Motor neuron (in vitro differentiated cells): ENCODE results near the gene NUB1. TPM values are rescaled to one million over a fixed set of nuclear protein-coding genes. Genes with fewer than 3 reads are reported as not detected.

Source experiments
- ATAC-seq, 8 experiments: fragments of 200-7000 bp; cut with Tn5 transposase; replicated peaks in 6 of 8; 2 replicates each; pipeline ENCODE4 v1.8.0; 2021; ENCODE audit warnings: mild to moderate bottlenecking in 8 of 8, moderate library complexity in 8 of 8
- H3K27ac ChIP-seq, 2 donors: fragments of 250-450 bp; sonication (Bioruptor Pico); 2 replicates each; pipeline ENCODE4 v1.9.0; 2021; ENCODE audit warnings: antibody characterized with exemption in 2 of 2, mild to moderate bottlenecking in 2 of 2, moderate library complexity in 1 of 2
- H3K4me1 ChIP-seq, 2 donors: fragments of 250-450 bp; sonication (Bioruptor Pico); replicated peaks in 1 of 2; 2 replicates each; pipeline ENCODE4 v1.6.1; 2021; ENCODE audit warnings: antibody characterized with exemption in 2 of 2, mild to moderate bottlenecking in 2 of 2, moderate library complexity in 1 of 2
- H3K4me3 ChIP-seq, 5 donors: fragments of 250-450 bp; sonication (Bioruptor Pico); 2 replicates each; pipeline ENCODE4 v1.9.0; 2021; ENCODE audit warnings: antibody characterized with exemption in 5 of 5, mild to moderate bottlenecking in 5 of 5, moderate library complexity in 4 of 5
- WGBS, 10 experiments: fragments of 450-650 bp; shearing (Covaris generic); methylation state at CpG; one replicate each; pipeline ENCODE4 v1.0.0; 2022; 5-methylcytosine and 5-hydroxymethylcytosine counted together
- in situ Hi-C, 9 experiments: fragments of 400-800 bp; cut with MboI; loops; one replicate each; pipeline ENCODE4 v1.15.0; 2021; ENCODE audit warnings: low sequenced_read_pairs in 9 of 9, low pct_unique_long_range_greater_than_20kb in 2 of 9; ENCODE audit not compliant: unreplicated experiment in 9 of 9
- total RNA-seq, 8 experiments: library from RNA; unstranded; fragments of 300-600 nt; gene quantifications; 2 replicates each; pipeline versions ENCODE4 v1.2.3 to v1.2.4, GENCODE V29; 2022

NUB1 gene
- total RNA-seq, 8 experiments from 2014 or later: 37.3 to 94.9 (median 53.2) TPM

DNA sequence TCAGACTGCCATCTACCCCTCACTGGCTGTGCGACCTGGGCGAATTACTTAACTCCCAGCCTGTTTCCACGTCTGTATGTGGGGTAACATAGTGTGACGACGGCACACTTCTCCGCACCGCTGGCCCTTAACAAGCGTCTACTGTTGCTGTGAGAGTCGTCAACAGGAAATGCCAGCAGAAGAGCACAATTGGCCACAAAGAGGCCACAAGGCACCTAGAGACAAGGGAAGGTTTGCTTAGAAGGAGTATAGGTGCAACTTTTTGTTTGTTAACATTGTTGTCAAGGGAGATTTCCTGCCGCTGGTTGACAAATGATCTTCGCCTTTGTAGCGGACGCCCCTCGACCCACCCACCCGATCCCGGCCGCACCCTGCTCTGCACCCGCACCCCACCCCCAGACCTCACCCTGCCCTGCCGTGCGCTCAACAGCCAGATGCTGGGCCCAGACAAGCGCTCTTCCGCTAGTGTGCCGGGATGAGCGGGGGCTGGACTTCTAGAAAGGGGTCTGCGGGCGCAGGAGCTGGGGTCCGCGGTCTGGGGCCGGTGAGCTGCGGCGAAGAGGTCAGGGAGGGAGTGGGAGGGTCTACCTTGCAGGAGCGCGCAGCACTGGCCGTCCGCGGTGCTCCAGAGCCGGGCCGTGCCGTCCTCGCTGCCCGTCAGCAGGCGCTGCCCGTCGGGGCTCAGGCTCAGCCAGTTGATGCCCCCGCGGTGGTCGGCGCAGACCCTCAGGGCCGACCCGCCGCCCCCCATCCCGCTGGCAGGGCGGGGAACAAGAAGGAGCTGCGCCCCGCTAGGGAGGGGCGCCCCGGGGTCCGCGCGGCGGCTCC is 67.4 kb downstream of the NUB1 start:
- in situ Hi-C loops: no loop called here
- H3K4me3 ChIP-seq: peak overlapping the region; percentile 58 to 88 (median 71)
- peaks cover 17 to 20% of the 10 kb centered on the region in 2 donors for H3K4me1 ChIP-seq
- H3K27ac ChIP-seq: peak overlapping the region; percentile 78 to 80
- peak in 7 of 8 experiments; percentile 17 to 50 (median 24) for ATAC-seq
- 3 to 53% methylated on average over 6 to 12 of the region's 61 CpGs; no CpG with 5 or more reads in 8 of the 10 experiments for WGBS, 10 experiments

DNA sequence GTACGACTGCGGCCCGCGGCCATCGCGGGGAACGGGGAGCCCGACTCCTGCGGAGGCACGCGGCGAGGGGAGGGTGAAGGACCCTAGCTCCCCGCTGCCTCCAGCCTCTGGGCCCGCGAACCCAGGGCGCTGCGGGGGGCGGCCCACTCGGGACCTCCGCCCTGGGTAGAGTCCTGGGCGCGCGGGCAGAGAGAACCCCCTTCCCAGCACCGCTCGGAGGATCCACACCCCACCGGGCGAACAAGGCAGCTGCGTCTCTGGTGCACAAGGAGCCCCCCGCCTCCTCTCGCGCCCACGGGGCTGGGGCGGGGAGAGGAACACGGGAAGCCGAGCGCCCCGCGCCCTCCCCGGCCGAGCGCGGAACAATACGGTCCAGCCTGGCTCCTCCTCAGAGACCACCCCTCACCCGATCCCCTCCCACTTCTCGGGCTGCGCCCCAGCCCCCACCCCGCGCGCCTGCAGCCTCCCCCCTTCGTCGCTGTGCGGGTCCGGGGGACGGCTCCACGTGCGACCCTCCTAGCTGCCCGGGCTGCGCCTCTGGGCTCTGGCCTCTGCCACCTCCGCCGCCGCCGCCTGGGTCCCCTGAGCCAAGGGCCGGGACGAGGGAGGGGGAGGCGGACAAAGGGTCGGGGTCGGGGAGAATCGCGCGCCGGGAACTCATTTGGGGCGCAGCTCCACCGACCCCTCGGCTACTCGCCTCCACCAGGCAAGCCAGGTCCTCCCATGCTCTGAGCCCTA is 68.2 kb downstream of the NUB1 start, which contains the start of gene WDR86:
WDR86 (minus strand) TSS at position 372 of the 738 bp plus-strand sequence. CDS start 449 bp downstream, outside the sequence.
- H3K4me1 ChIP-seq: peaks cover 10 to 12% of the 10 kb centered on the region in 2 donors
- peak in 7 of 8 experiments; percentile 6 to 82 (median 73) for ATAC-seq
- WGBS, 10 experiments: no CpG with 5 or more reads among the region's 75 CpGs
- in situ Hi-C loops: no loop called here
- H3K27ac ChIP-seq: peak within 1 kb of the TSS; percentile 78 to 80
- peak within 1 kb of the TSS; percentile 58 to 88 (median 71) for H3K4me3 ChIP-seq

DNA sequence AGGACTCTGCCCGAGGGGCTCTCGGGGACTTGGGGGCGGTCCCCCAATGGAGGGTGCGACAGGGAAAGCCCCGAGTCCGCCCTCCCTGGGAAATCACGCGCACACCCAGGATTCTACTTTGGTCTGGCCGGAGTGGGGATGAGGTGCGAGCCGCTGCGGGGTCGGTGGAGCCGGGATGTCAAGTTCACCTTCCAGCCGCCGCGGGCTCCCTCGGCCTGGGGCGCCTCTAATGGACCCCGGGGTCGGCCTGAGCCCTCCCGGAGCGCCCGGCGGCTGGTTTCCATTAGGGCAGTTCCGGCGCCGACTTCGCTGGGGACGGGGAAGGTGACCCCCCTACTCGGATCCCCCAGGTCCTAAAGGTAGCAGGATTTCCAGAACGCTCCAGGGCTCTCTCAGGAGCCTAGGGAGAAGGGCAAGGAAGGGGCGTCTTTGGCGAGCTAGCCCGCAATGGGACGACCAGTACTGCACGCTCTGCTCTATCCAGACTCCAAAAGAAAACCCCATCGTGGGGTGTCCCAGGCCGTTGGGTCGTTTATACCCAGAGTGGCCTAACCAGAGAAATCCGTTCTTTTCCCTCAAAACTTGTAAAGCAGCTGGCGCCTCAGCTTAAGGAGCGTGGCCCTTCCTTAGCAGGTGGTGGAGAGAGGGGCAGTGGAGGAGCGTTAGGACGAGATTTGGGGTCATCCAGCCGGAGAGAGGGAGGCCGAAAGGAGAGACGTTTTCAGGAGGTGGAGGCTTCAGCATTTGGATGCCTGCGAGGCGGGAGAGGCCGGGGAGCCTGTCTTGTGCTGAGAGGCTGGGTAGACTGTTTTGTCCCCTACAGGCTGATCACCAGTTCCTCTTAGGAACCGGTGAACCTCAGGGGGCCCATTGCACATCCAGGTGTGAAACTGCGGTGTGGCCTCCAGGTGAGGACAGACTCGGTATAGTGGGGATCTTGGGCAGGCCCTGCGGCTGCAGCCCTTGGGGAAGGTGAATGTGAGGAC is 69.1 kb downstream of the NUB1 start:
- in situ Hi-C loops: no loop called here
- Histone ChIP-seq H3K4me1 (peaks cover 9 to 10% of the 10 kb centered on the region in 2 donors), H3K4me3 (peak overlapping the region; percentile 58 to 88 (median 71)), H3K27ac (peak overlapping the region; percentile 78 to 80)
- ATAC-seq: peak; percentile 41 to 74 (median 71)
- WGBS, 10 experiments: 4 to 50% (median 24%) methylated on average over 2 to 26 of the region's 55 CpGs; no CpG with 5 or more reads in 5 of the 10 experiments

DNA sequence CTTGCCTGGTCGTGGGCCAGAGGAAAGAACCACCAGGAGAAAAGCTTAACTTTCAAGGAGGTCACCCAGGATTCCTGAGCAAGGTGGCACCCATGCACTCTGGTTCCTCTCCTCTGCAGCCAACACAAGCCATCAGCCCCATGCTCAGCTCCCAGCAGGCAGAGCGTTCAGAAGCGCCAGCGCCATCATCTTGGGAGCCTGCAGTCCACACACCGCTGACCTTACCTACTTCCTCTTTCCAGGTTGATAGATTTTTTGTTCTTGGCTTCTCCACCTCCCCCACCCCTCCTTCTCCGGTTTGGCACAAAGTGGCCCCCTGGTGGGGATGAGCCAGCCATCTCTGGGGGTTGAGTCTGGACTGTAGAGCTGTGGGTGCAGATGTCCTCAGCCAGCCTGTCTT is 69.9 kb downstream of the NUB1 start:
- no peak overlapping the region for H3K4me3 ChIP-seq
- H3K4me1 ChIP-seq: peaks cover 9 to 16% of the 10 kb centered on the region in 2 donors
- ATAC-seq: no peak
- WGBS, 10 experiments: 20 to 91% (median 86%) methylated on average over 1 to 4 of the region's 6 CpGs; no CpG with 5 or more reads in 5 of the 10 experiments
- in situ Hi-C loops: no loop called here
- no peak overlapping the region for H3K27ac ChIP-seq

DNA sequence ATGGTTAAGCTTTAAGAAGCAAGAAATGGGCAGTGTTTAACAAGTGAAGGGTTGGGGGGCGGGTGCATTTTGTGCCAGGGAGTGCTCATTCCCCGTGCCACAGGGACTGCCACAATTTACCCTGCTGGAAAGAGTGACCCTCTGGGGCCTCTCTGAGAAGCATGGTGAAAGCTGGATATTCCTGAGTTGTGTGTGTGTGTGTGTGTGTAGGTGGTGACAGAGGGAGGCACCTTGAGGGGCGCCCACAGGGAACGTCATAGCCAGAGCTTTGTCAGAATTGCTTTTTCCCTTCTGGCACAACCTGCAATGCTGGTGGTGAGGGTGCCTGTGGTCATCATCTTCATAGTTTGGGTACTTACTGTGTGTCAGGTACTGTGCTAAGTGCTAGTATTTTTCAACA is 70.7 kb downstream of the NUB1 start:
- Histone ChIP-seq H3K4me1 (peaks cover 9 to 19% of the 10 kb centered on the region in 2 donors), H3K27ac (no peak overlapping the region), H3K4me3 (no peak overlapping the region)
- in situ Hi-C loops: no loop called here
- 14 to 100% (median 70%) methylated on average over 1 to 3 of the region's 4 CpGs; no CpG with 5 or more reads in 5 of the 10 experiments for WGBS, 10 experiments
- no peak for ATAC-seq

DNA sequence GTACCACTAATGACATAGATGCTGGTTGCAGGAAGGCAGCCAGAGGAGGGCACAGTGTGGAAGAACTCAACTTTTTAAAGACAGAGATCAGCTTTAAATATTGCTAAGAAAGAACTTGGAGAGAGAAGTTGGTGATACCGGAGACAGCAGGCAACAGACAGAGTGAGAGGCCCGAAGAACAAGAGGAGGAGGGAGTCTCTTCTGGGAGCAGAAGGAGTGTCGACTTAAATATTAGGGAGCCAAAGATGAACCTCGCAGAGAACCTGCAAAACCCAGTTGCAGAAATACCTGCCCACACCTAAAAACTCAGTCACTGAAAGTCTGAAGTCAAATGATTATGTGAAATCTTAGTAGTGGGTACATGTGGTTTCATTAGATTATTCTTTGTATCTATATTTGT is 71.6 kb downstream of the NUB1 start:
- Histone ChIP-seq H3K4me3 (no peak overlapping the region), H3K27ac (no peak overlapping the region), H3K4me1 (peaks cover 5 to 17% of the 10 kb centered on the region in 2 donors)
- in situ Hi-C loops: no loop called here
- ATAC-seq: no peak
- 10 to 100% (median 74%) methylated on average over 1 to 4 of the region's 4 CpGs for WGBS, 10 experiments

DNA sequence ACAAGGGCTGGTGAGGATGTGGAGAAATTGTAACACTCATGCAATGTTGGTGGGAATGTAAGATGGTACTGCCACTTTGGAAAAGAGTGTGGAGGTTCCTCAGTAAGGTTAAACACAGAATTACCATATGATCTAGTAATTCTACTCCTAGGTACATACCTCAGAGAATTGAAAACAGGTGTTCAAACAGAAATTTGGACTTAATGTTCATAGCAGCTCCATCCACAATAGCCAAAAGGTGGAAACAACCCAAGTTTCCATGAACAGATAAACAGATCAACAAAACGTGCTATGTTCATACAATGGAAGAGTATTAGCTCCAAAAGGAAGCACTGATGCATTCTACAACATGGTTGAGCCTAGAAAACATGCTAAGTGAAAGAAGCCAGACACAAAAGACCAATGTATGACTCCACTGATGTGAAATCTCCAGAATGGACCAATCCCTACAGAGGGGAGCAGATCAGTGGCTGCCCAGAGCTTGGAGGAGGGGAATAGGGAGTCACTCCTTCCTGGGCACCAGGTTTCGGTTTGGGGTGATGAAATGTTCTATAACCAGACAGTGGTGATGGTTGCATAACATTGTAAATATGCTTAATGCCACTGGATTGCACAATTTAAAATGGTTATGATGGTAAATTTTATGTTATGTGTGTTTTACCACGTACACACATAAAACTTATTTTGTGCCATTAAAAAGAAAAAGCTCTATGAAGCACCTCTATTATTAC is 73.9 kb downstream of the NUB1 start:
- ATAC-seq: peak in 3 of 8 experiments; percentile 23 to 67 (median 32)
- WGBS, 10 experiments: 0 to 100% (median 80%) methylated on average over 1 to 3 of the region's 3 CpGs; no CpG with 5 or more reads in 1 of the 10 experiments

DNA sequence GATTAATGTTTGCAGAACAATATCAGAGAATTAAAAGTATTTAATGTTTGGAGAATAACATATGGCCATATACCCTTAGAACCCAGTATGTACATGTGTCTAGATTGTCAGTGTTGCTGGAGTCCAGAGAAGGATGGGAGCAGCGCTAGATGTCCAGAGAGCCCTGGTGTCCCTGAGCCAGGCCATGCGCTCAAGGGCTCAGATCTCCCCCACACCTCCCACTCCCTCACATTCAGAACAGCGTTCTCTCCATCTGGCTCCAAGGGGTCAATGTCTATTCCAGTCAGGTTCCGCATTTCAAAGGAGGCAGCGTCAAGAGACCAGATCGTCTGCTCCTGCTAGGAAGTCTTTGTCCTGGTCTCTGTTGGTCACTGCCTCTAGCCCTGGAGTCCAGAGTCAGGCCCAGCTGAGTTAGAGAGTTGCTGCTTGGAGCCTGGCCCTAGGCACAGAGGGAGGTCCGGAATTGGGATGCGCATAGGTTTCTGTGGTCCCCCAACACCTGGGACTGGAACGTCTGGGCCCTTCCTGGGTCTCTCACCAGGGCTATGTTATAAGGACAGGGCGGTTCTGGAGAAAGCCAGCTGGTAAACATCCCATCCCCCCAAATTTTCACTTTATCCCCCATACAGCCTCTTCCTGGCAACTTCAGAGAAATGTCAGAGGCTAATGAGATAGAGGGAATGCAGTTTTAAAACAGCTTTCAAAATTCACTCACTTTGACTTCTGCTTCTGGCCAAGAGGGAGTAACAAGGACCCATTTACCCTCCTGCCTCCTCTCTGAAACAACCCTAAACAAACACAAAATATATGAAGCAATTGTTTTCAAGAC is 74.7 kb downstream of the NUB1 start:
- no peak overlapping the region for H3K4me3 ChIP-seq
- H3K27ac ChIP-seq: no peak overlapping the region
- in situ Hi-C loops: no loop called here
- peaks cover 0 to 9% of the 10 kb centered on the region in 2 donors for H3K4me1 ChIP-seq
- WGBS, 10 experiments: 0 to 80% (median 48%) methylated on average over 1 to 7 of the region's 10 CpGs; no CpG with 5 or more reads in 2 of the 10 experiments
- ATAC-seq: peak in 6 of 8 experiments; percentile 15 to 38 (median 28)

More for the DNA sequence above, 73.9 kb downstream of the NUB1 start:
- Histone ChIP-seq H3K4me3 (no peak overlapping the region), H3K4me1 (peaks cover 2 to 13% of the 10 kb centered on the region in 2 donors), H3K27ac (no peak overlapping the region)
- in situ Hi-C loops: no loop called here

DNA sequence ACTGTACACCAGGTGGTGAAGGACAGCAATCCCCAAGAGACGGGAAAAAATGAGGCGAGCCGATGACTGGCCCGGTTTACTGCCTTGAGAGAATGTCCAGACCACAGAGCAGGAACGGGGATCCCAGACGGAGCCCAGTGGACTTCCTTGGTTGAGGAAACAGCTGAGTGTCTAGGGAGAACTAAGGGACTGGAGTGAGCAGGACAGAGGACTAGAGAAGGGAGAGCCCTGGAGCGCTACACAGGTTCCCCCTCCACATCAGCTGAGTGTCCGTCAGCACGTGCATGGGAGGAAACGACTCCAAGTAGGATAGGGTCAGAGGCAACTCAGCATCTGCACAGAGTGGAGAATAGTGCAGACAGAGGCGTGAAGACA is 75.3 kb downstream of the NUB1 start:
- ATAC-seq: peak in 3 of 8 experiments; percentile 16 to 37 (median 21)
- H3K27ac ChIP-seq: no peak overlapping the region
- WGBS, 10 experiments: 34 to 100% (median 90%) methylated on average over 1 to 6 of the region's 11 CpGs; no CpG with 5 or more reads in 3 of the 10 experiments
- peaks cover 0 to 9% of the 10 kb centered on the region in 2 donors for H3K4me1 ChIP-seq
- H3K4me3 ChIP-seq: no peak overlapping the region
- in situ Hi-C loops: no loop called here

DNA sequence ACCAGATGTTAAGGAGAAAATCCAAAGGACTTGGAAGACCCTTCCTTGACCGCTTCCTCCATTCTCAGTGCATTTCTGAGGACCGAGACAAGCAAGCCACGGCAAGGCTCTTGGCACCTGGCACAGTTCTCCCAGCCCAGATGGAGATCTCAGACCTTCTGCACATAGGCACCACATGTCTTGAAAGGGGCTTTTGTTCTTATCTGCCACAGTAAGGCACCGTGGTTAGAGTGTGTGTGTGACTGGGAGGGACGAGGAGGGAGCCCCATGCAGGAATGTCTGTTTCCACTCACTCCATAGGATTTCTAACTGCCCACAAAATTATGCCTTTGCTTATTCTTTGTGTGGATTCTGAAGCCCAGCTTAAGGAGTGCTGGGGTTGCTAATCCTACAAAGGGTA is 78.5 kb downstream of the NUB1 start:
- Histone ChIP-seq H3K4me3 (no peak overlapping the region), H3K4me1 (peaks cover 0 to 9% of the 10 kb centered on the region in 2 donors), H3K27ac (no peak overlapping the region)
- in situ Hi-C loops: no loop called here
- 40 to 90% (median 77%) methylated on average over 1 to 5 of the region's 5 CpGs; no CpG with 5 or more reads in 3 of the 10 experiments for WGBS, 10 experiments
- no peak for ATAC-seq

DNA sequence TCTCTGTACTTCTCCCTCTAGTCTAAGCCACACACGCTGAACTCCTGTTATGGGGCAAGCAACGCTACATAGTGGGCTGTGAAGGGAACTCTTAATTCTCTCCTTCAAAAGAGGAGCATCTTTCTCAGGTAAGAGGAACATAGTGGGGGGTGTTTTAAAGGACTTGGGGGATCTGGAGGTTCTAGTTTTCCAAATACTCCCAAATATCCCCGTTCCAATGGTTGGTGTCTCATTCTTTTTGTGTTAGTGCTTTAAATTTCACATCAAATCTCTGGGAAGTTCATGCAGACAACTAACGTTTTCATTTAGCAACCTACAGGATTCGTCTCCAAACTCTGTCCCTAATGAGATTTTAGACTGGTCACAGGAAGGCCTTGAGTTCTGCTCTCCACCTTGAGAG is 80.6 kb downstream of the NUB1 start:
- no peak overlapping the region for H3K4me3 ChIP-seq
- in situ Hi-C loops: no loop called here
- ATAC-seq: no peak
- no peaks in the 10 kb centered on the region for H3K4me1 ChIP-seq
- no peak overlapping the region for H3K27ac ChIP-seq
- WGBS, 10 experiments: 18 to 100% (median 81%) methylated on average over 1 to 5 of the region's 5 CpGs
